T-cell (primary cell): ENCODE results near the gene CALR. TPM values are rescaled to one million over a fixed set of nuclear protein-coding genes. Genes with fewer than 3 reads are reported as not detected.
"Not testable (repeated sequence)": the region's sequence is repeated elsewhere in the genome, so short reads cannot be mapped to it uniquely, and the experiment has no call there.

ENCODE experiments used
- ATAC-seq, 4 experiments: fragments of 200-7000 bp in 3 of 4; fragments of 150-1000 bp in 1 of 4; cut with Tn5 transposase; replicated peaks in 1 of 4; 1 replicate in 3 of 4; 2 replicates in 1 of 4; pipeline ENCODE4 v1.10.0; 2021; ENCODE audit warnings: moderate library complexity in 3 of 4, mild to moderate bottlenecking in 2 of 4, moderate number of reproducible peaks in 1 of 4
- CTCF ChIA-PET, 2 donors: fragments of 300-600 bp; sonication (Branson Sonifier 250); formaldehyde crosslinking; loops; one replicate each; lab custom pipeline; 2022; ENCODE audit warnings: antibody characterized with exemption in 2 of 2; lab: Charles Lee
- POLR2A ChIA-PET, 2 donors: fragments of 300-600 bp; sonication (Branson Sonifier 250); formaldehyde crosslinking; loops; one replicate each; lab custom pipeline; 2022; ENCODE audit warnings: antibody characterized with exemption in 2 of 2; lab: Charles Lee
- DNase-seq, 35 experiments: peaks; one replicate each; pipeline versions ENCODE4 v3.0.0 to v3.0.0-alpha.2; 2013 to 2023
- H3K27ac ChIP-seq: one replicate; pipeline ENCODE4 v1.5.1; 2013; ENCODE audit warnings: low read length
- H3K27me3 ChIP-seq, 2 experiments: replicated peaks in 1 of 2; 1 replicate in 1 of 2; 2 replicates in 1 of 2; pipeline versions ENCODE4 v1.6.1 to v1.7.0; 2013; ENCODE audit warnings: low read length in 1 of 2, mixed read lengths in 1 of 2; ENCODE audit not compliant: control insufficient read depth in 2 of 2, insufficient read depth in 2 of 2; ENCODE audit errors: extremely low read depth in 1 of 2
- H3K36me3 ChIP-seq, 2 donors: 1 replicate in 1 of 2; 2 replicates in 1 of 2; pipeline versions ENCODE4 v1.6.1 to v1.7.0; 2013; ENCODE audit warnings: low read length in 1 of 2; ENCODE audit not compliant: control insufficient read depth in 2 of 2, insufficient read depth in 1 of 2; ENCODE audit errors: extremely low read depth in 1 of 2
- H3K4me1 ChIP-seq, 2 experiments: 1 replicate in 1 of 2; 2 replicates in 1 of 2; pipeline versions ENCODE4 v1.6.1 to v1.7.0; 2013; ENCODE audit warnings: low read length in 2 of 2, mixed read lengths in 1 of 2; ENCODE audit not compliant: insufficient read depth in 2 of 2, control insufficient read depth in 1 of 2; ENCODE audit errors: extremely low read depth in 1 of 2
- H3K4me3 ChIP-seq, 2 donors: 1 replicate in 1 of 2; 2 replicates in 1 of 2; pipeline versions ENCODE4 v1.5.1 to v1.7.0; 2013; ENCODE audit warnings: mild to moderate bottlenecking in 2 of 2, low read length in 1 of 2, moderate library complexity in 1 of 2; ENCODE audit not compliant: control insufficient read depth in 1 of 2; ENCODE audit errors: extremely low read depth in 1 of 2
- H3K9me3 ChIP-seq: 2 replicates; pipeline ENCODE4 v1.7.0; 2013
- H3K27ac Mint-ChIP-seq, 2 donors: one replicate each; pipeline ENCODE4 v1.8.0; 2020 to 2021; ENCODE audit warnings: mild to moderate bottlenecking in 2 of 2, mixed read lengths in 2 of 2
- H3K27me3 Mint-ChIP-seq, 2 donors: one replicate each; pipeline ENCODE4 v1.8.0; 2021 to 2022; ENCODE audit warnings: mixed read lengths in 2 of 2
- H3K36me3 Mint-ChIP-seq: one replicate; pipeline ENCODE4 v1.8.0; 2021; ENCODE audit warnings: mixed read lengths
- H3K4me1 Mint-ChIP-seq, 3 donors: one replicate each; pipeline ENCODE4 v1.8.0; 2020 to 2022; ENCODE audit warnings: mixed read lengths in 3 of 3, mild to moderate bottlenecking in 1 of 3
- H3K4me3 Mint-ChIP-seq, 3 donors: one replicate each; pipeline ENCODE4 v1.8.0; 2020 to 2022; ENCODE audit warnings: mild to moderate bottlenecking in 3 of 3, mixed read lengths in 3 of 3, moderate library complexity in 3 of 3
- H3K9me3 Mint-ChIP-seq, 3 donors: one replicate each; pipeline ENCODE4 v1.8.0; 2020 to 2022; ENCODE audit warnings: mixed read lengths in 3 of 3
- WGBS: methylation state at CpG from one replicate; pipeline ENCODE4 v1.1.5; 2013; ENCODE audit warnings: missing lambda C conversion rate; ENCODE audit not compliant: insufficient coverage; 5-methylcytosine and 5-hydroxymethylcytosine counted together
- total RNA-seq, 35 experiments: library from RNA in 6 of 35; stranded (reverse) in 6 of 35; fragments of 120-200 nt in 1 of 35; gene quantifications; one replicate each; pipeline versions ENCODE4 v1.2.1 to v1.2.4 and lab custom pipeline; 2013 to 2026

CALR gene
- 100 to 1,000 TPM; 429 to 530 (median 501) TPM for total RNA-seq
- total RNA-seq (2013) = 358 TPM
- 299 to 1,328 (median 486) reads per million in 29 experiments for total RNA-seq (lab: John Stamatoyannopoulos, UW)

DNA sequence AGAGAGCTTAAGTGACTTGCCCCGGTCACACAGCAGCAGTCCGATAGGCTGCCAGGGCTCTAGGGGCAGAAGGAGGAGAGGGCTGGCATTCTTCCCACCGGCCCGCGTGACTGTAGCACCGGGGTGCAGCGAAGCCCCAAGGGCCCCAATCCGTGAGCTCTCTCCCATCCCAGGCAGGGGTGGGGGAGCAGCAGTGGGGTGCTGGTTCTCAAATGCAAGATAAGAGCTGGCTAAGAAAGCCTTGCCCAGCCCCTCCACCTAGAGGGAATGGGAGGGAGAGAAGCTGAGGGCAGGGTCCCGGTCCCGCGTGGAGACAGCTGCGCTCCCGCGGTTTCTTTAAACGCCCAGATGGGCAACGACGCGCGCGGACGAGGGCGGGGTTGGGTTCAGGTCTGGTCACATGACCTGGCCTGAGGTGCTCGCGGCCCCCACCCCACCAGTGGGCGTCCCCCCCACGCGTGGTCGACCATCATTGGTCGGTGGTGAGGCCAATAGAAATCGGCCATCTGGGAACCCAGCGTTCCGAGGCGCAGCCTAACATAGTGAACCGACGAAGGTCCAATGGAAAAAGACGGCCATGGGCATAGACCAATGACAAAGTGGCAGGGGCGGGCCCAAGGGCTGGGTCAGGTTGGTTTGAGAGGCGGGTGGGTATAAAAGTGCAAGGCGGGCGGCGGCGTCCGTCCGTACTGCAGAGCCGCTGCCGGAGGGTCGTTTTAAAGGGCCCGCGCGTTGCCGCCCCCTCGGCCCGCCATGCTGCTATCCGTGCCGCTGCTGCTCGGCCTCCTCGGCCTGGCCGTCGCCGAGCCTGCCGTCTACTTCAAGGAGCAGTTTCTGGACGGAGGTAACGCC is at the start of gene CALR:
Gene CALR (plus strand): TSS at position 683 of the 852 bp plus-strand sequence. CDS start 71 bp downstream, at position 754.
- peak within 1 kb of the TSS; percentile 92 to 95 for H3K27ac Mint-ChIP-seq
- H3K27ac ChIP-seq = peak within 1 kb of the TSS; percentile 30
- ChIA-PET POLR2A (interaction anchor here in 1 of 2 donors (0.6 kb wide), 1 partner anchor 1537 kb away, joined by 6 read pairs; no protein-coding TSS in a partner anchor), CTCF (interaction anchor here in 1 of 2 donors (0.6 to 1.1 kb wide), 3 partner anchors 10 to 53 kb away, joined by 3 to 9 read pairs (median 5); partner anchors contain the start of gene GCDH)
- peaks cover 11 to 38% of the 10 kb centered on the region in 2 donors for H3K36me3 ChIP-seq
- peaks cover 57 to 63% (median 61%) of the 10 kb centered on the region in 3 donors for H3K4me1 Mint-ChIP-seq
- peaks cover 27 to 70% of the 10 kb centered on the region in 2 experiments for H3K4me1 ChIP-seq
- peak within 1 kb of the TSS; percentile 98 to 99 (median 99) for H3K4me3 Mint-ChIP-seq
- H3K9me3 Mint-ChIP-seq = no peaks in the 10 kb centered on the region
- H3K4me3 ChIP-seq = peak within 1 kb of the TSS; percentile 82 to 94
- DNase-seq (peak; percentile 96 to 100 (median 98)), ATAC-seq (peak; percentile 88 to 91 (median 90))
- H3K9me3 ChIP-seq = no peaks in the 10 kb centered on the region
- under 1% methylated on average over 62 of the region's 63 CpGs for WGBS
- no peaks in the 10 kb centered on the region for H3K27me3 Mint-ChIP-seq
- H3K36me3 Mint-ChIP-seq = peaks cover 30% of the 10 kb centered on the region
- H3K27me3 ChIP-seq = no peaks in the 10 kb centered on the region

DNA sequence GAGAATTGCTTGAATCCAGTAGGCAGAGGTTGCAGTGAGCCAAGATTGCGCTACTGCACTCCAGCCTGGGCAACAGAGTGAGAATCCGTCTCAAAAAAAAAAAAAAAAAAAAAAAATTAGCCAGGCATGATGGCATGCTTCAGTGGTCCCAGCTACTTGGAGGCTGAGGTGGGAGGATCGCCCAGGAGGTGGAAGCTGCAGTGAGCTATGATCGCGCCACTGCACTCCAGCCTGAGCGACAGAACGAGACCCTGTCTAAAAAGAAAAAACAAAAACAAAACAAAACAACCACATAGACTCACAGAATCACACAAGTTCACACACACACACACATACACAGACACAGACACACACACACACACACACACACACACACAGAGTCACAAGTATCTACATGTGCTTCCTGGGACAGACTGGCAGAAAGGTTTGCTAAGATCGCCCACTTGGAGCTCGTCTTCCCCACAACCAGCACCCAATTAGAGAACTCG is 48.1 kb upstream of the CALR start:
- H3K27ac ChIP-seq = peak overlapping the region; percentile 63
- H3K36me3 Mint-ChIP-seq = peaks cover 24% of the 10 kb centered on the region

DNA sequence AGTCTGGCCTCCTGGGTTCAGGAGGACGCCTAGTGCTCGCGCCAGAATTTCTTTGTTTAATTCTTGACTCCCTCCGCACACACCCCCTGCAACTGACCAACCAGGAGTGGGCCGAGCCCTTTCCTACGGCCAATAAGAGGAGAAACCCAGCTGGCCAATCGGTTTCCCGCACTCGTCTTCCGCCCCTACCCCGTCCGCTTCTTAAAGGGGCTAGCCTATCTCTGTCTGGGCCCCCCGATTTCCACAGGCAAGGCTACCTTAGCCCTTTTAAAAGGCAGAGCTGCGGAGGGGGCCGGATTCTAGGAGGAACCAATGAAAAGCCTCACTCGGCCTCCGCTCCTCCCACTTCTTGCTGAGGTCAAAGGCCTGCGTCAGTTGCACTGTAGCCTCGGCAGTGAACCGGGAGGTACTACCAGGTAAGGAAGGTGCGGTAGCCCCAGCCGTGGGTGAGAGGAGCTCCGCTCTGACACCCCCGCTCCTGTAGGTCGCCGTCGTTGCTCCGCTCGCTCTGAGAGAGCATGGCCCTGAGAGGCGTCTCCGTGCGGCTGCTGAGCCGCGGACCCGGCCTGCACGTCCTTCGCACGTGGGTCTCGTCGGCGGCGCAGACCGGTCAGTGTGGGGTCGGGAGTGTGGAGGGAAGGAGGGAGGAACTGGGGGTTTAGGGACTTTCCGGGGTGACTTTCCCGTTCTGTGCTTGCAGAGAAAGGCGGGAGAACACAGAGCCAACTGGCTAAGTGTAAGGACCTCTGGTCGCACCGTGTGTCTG is 47.4 kb upstream of the CALR start, which contains the start of gene GCDH:
Gene GCDH (plus strand): TSS at position 374 of the 766 bp plus-strand sequence. CDS start 145 bp downstream, at position 519.
- no peaks in the 10 kb centered on the region for H3K9me3 ChIP-seq
- Mint-ChIP-seq H3K36me3 (peaks cover 24% of the 10 kb centered on the region), H3K9me3 (no peaks in the 10 kb centered on the region), H3K27me3 (no peaks in the 10 kb centered on the region), H3K27ac (peak within 1 kb of the TSS; percentile 92 to 94), H3K4me1 (peaks cover 27 to 33% (median 27%) of the 10 kb centered on the region in 3 donors), H3K4me3 (peak within 1 kb of the TSS; percentile 95 to 99 (median 97))
- ChIA-PET POLR2A (interaction anchor here (0.6 to 1.1 kb wide), 8 partner anchors 8 to 154 kb away, joined by 3 to 9 read pairs (median 4); partner anchors contain the start of genes GET3 (in 1 of the 2) and SYCE2 (in 1 of the 2)), CTCF (interaction anchor here (0.5 to 1.5 kb wide), 13 partner anchors 22 to 1896 kb away, joined by 3 to 8 read pairs (median 3); partner anchors contain the start of genes CALR (in 1 of the 2), FARSA (in 1 of the 2) and SYCE2 (in 1 of the 2))
- H3K4me3 ChIP-seq = peak within 1 kb of the TSS; percentile 74 to 82
- H3K27me3 ChIP-seq = no peaks in the 10 kb centered on the region
- H3K36me3 ChIP-seq = peaks cover 5 to 18% of the 10 kb centered on the region in 2 donors
- H3K4me1 ChIP-seq = peaks cover 10 to 23% of the 10 kb centered on the region in 2 experiments
- H3K27ac ChIP-seq = peak within 1 kb of the TSS; percentile 63
- DNase-seq = peak; percentile 86 to 98 (median 96)
- under 1% methylated on average over 48 of the region's 49 CpGs for WGBS
- peak; percentile 89 to 97 (median 96) for ATAC-seq

More for the DNA sequence above, 48.1 kb upstream of the CALR start:
- not testable (repeated sequence) for H3K9me3 ChIP-seq, H3K9me3 Mint-ChIP-seq, ATAC-seq, H3K27me3 Mint-ChIP-seq, DNase-seq, H3K27me3 ChIP-seq
- H3K36me3 ChIP-seq = peaks cover 3 to 15% of the 10 kb centered on the region in 2 donors
- peak overlapping the region; percentile 74 to 82 for H3K4me3 ChIP-seq
- H3K4me1 ChIP-seq = peaks cover 10 to 28% of the 10 kb centered on the region in 2 experiments
- H3K4me1 Mint-ChIP-seq = peaks cover 27 to 33% (median 27%) of the 10 kb centered on the region in 3 donors
- H3K27ac Mint-ChIP-seq = peak overlapping the region; percentile 92 to 94
- peak overlapping the region; percentile 95 to 99 (median 97) for H3K4me3 Mint-ChIP-seq
- CTCF ChIA-PET = interaction anchor here (0.5 to 1.5 kb wide), 10 partner anchors 29 to 1895 kb away, joined by 3 to 8 read pairs (median 3); partner anchors contain the start of genes CALR (in 1 of the 2), FARSA (in 1 of the 2) and SYCE2 (in 1 of the 2)
- WGBS = 21% methylated on average over 7 of the region's 10 CpGs
- POLR2A ChIA-PET = interaction anchor here (0.6 to 1.1 kb wide), 7 partner anchors 8 to 153 kb away, joined by 3 to 9 read pairs (median 5); partner anchors contain the start of gene GET3 (in 1 of the 2)

DNA sequence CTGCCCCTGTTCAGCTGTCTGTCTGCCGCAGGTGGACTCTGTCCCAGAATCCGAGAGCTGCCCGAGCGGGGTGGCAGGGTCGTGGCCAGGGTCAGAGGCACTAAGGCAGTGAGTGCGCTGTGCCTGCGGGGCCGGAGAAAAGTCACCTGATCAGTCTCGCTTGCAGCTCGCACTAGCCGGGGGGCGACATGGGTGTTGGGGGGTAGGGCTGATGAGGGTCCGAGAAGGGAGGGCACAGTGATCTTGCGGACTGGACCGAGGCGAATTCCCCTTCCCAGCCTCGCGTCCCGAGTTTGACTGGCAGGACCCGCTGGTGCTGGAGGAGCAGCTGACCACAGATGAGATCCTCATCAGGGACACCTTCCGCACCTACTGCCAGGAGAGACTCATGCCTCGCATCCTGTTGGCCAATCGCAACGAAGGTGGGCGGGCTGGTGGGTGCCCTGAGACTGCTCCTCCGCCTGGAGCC is 46.8 kb upstream of the CALR start:
- POLR2A ChIA-PET = interaction anchor here in 1 of 2 donors (1.1 kb wide), 2 partner anchors 10 to 154 kb away, joined by 4 to 5 read pairs; partner anchors contain the start of gene GET3
- 9% methylated on average over 20 of the region's 26 CpGs for WGBS

DNA sequence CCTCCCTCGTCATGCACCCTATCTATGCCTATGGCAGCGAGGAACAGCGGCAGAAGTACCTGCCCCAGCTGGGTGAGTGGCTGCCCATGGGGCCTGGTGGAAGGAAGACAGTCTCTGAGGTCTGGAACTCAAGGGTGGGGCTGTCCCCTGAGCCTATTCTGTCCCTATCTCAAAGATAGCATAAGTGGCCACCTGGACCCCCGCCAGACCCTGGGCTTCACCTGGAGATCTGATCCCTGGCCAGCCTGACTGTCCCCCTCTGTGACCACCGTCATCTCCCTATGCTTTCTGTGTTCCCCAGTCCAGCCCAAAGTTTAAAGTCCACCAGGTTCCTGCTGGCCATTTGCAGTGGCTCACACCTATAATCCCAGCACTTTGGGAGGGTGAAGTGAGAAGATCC is 44.8 kb upstream of the CALR start:
- H3K27ac Mint-ChIP-seq = no peak overlapping the region
- Histone ChIP-seq H3K4me1 (peaks cover 10 to 19% of the 10 kb centered on the region in 2 experiments), H3K27me3 (no peaks in the 10 kb centered on the region), H3K36me3 (peaks cover 14 to 43% of the 10 kb centered on the region in 2 donors), H3K27ac (no peak overlapping the region), H3K4me3 (no peak overlapping the region), H3K9me3 (no peaks in the 10 kb centered on the region)
- peaks cover 33% of the 10 kb centered on the region for H3K36me3 Mint-ChIP-seq
- POLR2A ChIA-PET = no interaction called here
- WGBS = 100% methylated on average over 3 of the region's 5 CpGs
- CTCF ChIA-PET = interaction anchor here in 1 of 2 donors (0.6 kb wide), 1 partner anchor 23 kb away, joined by 4 read pairs; no protein-coding TSS in a partner anchor
- no peaks in the 10 kb centered on the region for H3K9me3 Mint-ChIP-seq
- peaks cover 23 to 29% (median 23%) of the 10 kb centered on the region in 3 donors for H3K4me1 Mint-ChIP-seq
- ATAC-seq (no peak), DNase-seq (no peak)
- no peaks in the 10 kb centered on the region for H3K27me3 Mint-ChIP-seq
- H3K4me3 Mint-ChIP-seq = peak overlapping the region; percentile 41 to 95 (median 50)

More for the DNA sequence above, 46.8 kb upstream of the CALR start:
- CTCF ChIA-PET = interaction anchor here (0.5 to 1.5 kb wide), 7 partner anchors 21 to 219 kb away, joined by 3 to 8 read pairs (median 4); partner anchors contain the start of gene SYCE2 (in 1 of the 2)
- H3K4me3 Mint-ChIP-seq = peak overlapping the region; percentile 95 to 99 (median 97)
- peak overlapping the region; percentile 74 to 82 for H3K4me3 ChIP-seq
- peaks cover 9 to 24% of the 10 kb centered on the region in 2 donors for H3K36me3 ChIP-seq
- H3K4me1 Mint-ChIP-seq = peaks cover 23 to 29% (median 23%) of the 10 kb centered on the region in 3 donors
- no peaks in the 10 kb centered on the region for H3K27me3 Mint-ChIP-seq
- H3K27ac ChIP-seq = peak overlapping the region; percentile 63
- H3K9me3 Mint-ChIP-seq = no peaks in the 10 kb centered on the region
- peaks cover 10 to 19% of the 10 kb centered on the region in 2 experiments for H3K4me1 ChIP-seq
- DNase-seq (no peak), ATAC-seq (no peak)
- peak overlapping the region; percentile 92 to 94 for H3K27ac Mint-ChIP-seq
- H3K27me3 ChIP-seq = no peaks in the 10 kb centered on the region
- peaks cover 24% of the 10 kb centered on the region for H3K36me3 Mint-ChIP-seq
- H3K9me3 ChIP-seq = no peaks in the 10 kb centered on the region
